ENCODE results near the gene KCNA10.

KCNA10 gene

DNA sequence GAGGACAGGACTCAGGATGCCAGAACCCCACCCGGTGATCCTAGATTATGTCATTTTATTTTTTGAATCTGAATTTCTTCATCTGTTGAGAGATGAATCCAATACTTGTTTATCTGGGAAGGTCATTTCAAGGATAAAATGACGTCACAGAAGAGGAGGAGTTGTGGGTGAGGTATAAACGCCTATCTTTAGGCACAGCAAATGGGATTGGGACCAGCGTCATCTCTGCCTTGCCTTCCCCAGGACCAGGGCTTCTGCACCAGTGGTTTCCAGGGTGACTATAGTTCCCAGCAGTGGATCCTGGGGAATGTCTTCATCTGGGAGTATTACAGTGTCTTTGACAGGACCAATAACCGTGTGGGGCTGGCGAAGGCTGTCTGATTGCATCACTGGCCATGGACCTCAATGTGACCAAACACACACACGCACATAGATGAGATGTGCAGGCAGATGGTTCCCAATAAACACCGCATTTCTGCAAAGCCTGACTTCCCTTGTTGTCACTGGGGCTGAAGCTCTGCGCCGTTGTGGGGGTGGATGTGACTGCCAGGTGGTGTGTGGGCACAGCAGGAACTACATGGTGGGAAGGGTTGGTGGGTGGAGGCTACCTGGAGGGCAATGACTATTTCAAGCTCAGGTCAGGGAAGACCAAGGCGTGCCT is 28.1 kb downstream of the KCNA10 start:
- no peak overlapping the region for H3K27ac Mint-ChIP-seq (ENCODE audit: low read depth)

DNA sequence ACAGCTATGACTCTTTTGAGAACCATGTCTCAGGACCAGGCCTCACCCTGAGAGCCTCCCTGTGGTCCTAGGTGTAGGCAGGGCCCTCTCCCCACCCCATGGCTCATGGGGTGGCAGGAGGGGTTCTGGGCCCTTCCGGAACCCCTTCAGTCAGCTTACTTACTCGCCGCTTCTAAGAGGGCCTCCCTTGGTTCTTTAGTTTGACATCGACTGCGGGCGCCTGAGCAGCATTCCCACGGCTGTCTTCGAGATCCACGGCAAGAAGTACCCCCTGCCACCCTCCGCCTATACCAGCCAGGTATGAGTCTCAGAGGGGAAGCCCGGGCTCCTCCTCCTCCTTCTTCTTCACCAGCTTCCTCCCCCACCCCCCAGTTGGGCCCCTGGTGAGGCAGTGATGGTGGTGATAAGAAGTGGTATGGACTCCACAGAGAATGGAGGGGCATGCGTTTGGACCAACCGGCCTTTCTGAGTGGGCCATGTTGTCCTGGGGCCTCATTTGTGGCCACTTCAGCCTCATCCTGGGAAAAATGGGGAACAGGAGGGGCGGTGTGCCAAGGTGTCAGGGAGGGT is 28.9 kb downstream of the KCNA10 start:
- no peak for ATAC-seq (replicated peaks; ENCODE audit: extremely low read depth, poor library complexity, severe bottlenecking)
- peaks cover 31% of the 10 kb centered on the region for H3K27me3 Mint-ChIP-seq
- H3K36me3 Mint-ChIP-seq (ENCODE audit: insufficient read depth): no peaks in the 10 kb centered on the region
- no peaks in the 10 kb centered on the region for H3K4me1 Mint-ChIP-seq
- H3K27ac Mint-ChIP-seq (ENCODE audit: low read depth): no peak overlapping the region
- no peak for DNase-seq (ENCODE audit: low spot score in 2 of 2)
- no peaks in the 10 kb centered on the region for H3K9me3 Mint-ChIP-seq
- H3K4me3 Mint-ChIP-seq: no peak overlapping the region

More for the DNA sequence above, 28.1 kb downstream of the KCNA10 start:
- Mint-ChIP-seq H3K9me3 (no peaks in the 10 kb centered on the region), H3K36me3 (ENCODE audit: insufficient read depth) (no peaks in the 10 kb centered on the region), H3K27me3 (peaks cover 23% of the 10 kb centered on the region), H3K4me1 (no peaks in the 10 kb centered on the region), H3K4me3 (no peak overlapping the region)
- ATAC-seq (replicated peaks; ENCODE audit: extremely low read depth, poor library complexity, severe bottlenecking) (no peak), DNase-seq (ENCODE audit: low spot score in 2 of 2) (no peak)

DNA sequence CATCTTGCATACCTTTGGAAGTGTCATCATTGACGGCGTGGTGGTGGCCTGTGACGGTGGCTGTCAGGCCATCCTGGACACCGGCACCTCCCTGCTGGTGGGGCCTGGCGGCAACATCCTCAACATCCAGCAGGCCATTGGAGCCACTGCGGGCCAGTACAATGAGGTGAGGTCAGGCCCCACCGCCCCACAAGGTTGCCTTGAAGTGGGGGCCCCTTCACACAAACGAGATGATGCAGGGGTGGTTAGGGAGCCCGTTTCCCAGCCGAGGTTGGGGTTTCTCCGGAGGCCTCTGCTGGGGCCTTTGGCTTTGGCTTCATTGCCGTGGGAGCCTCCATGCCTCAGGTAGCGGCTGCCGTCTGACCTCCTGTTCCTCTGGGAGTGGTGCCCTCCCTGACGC is 29.6 kb downstream of the KCNA10 start:
- no peak for DNase-seq (ENCODE audit: low spot score in 2 of 2)
- ATAC-seq (replicated peaks; ENCODE audit: extremely low read depth, poor library complexity, severe bottlenecking): no peak
- Mint-ChIP-seq H3K9me3 (no peaks in the 10 kb centered on the region), H3K27ac (ENCODE audit: low read depth) (no peak overlapping the region), H3K4me1 (no peaks in the 10 kb centered on the region), H3K27me3 (peaks cover 38% of the 10 kb centered on the region), H3K4me3 (no peak overlapping the region), H3K36me3 (ENCODE audit: insufficient read depth) (no peaks in the 10 kb centered on the region)

DNA sequence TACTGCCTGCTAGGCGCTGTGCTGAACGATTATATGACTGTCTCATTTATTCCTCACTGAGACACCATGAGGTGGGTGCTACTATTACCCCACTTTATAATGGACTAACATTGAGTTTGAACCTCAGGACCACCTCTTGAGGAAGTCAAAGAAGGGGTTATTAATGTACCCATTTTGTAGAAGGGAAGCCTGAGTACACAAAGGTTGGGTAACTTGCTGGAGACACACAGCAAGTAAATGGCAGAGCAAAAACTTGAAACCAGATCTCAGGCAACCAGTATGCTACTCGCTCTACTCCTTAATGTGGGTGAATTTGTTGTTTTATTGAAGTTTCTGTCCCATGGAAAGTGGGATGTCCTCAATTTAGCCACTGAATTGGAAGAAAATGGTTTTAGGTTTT is 30.1 kb downstream of the KCNA10 start:
- Mint-ChIP-seq H3K4me1 (no peaks in the 10 kb centered on the region), H3K4me3 (no peak overlapping the region), H3K27ac (ENCODE audit: low read depth) (no peak overlapping the region), H3K27me3 (peaks cover 43% of the 10 kb centered on the region), H3K36me3 (ENCODE audit: insufficient read depth) (no peaks in the 10 kb centered on the region), H3K9me3 (no peaks in the 10 kb centered on the region)
- DNase-seq (ENCODE audit: low spot score in 2 of 2): no peak
- ATAC-seq (replicated peaks; ENCODE audit: extremely low read depth, poor library complexity, severe bottlenecking): no peak

DNA sequence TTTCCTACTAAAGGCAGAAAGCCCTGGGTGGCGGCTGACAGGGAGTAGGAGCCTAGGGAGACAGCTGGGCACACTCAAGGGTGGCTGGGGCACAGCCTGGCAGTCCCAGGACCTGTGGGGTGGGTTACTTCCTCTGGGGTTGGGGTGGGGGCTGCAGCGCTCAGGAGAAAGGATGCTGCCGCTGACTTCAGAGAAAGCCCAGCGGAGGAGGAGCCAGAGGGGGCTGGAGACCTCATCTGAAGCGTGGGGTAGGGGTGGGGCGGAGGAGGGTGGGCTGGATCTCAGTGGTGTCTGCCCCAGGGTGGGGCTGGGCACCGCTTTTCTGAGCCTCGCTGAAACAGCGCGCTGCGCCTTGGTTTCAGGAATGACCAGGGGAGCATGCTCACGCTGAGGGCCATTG is 30.8 kb downstream of the KCNA10 start:
- no peak overlapping the region for H3K4me3 Mint-ChIP-seq
- H3K4me1 Mint-ChIP-seq: no peaks in the 10 kb centered on the region
- no peak for ATAC-seq (replicated peaks; ENCODE audit: extremely low read depth, poor library complexity, severe bottlenecking)
- H3K36me3 Mint-ChIP-seq (ENCODE audit: insufficient read depth): no peaks in the 10 kb centered on the region
- no peak for DNase-seq (ENCODE audit: low spot score in 2 of 2)
- no peak overlapping the region for H3K27ac Mint-ChIP-seq (ENCODE audit: low read depth)
- H3K9me3 Mint-ChIP-seq: no peaks in the 10 kb centered on the region
- peaks cover 50% of the 10 kb centered on the region for H3K27me3 Mint-ChIP-seq

DNA sequence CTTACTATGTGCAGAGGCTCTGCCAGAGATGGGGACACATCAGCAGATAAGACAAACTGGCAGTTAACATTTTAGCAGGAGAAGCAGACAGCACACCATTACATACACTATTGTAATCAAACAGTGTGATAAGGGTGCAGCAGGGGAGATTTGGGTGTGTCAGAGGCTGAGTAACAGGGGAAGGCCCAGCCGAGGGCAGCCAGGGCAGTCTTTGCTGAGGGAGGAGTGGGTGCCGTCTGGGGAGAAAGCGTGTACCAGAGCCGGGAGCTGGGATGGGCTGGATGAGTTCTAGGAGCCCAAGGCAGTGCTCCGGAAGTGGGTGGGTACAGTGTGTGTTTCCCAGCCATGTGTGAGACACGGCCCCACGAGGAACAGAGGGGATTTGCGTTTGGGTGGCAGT is 31.2 kb downstream of the KCNA10 start:
- H3K9me3 Mint-ChIP-seq: no peaks in the 10 kb centered on the region

DNA sequence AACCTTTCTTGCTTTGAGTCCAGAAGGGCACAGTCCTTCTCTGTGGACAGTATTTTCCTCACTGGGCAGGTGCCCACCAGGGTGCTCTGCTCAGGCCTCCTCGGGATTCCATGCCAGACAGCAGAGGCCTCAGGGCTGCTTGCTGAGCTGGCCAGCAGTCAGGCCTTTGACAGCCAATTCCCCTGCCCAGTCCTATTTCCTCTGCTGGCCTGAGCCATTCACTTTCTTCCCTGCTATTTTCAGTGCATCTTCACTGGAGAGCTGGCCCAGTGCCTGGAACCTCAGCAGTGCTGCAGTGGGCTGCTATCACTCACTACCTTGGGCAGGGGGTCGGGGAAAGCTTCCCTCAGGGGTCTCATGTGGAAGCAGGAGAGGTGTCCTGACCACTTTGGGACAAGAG is 33.2 kb downstream of the KCNA10 start:
- Mint-ChIP-seq H3K9me3 (no peaks in the 10 kb centered on the region), H3K4me1 (no peaks in the 10 kb centered on the region), H3K36me3 (ENCODE audit: insufficient read depth) (no peaks in the 10 kb centered on the region), H3K4me3 (no peak overlapping the region), H3K27me3 (peaks cover 54% of the 10 kb centered on the region), H3K27ac (ENCODE audit: low read depth) (no peak overlapping the region)
- no peak for DNase-seq (ENCODE audit: low spot score in 2 of 2)
- ATAC-seq (replicated peaks; ENCODE audit: extremely low read depth, poor library complexity, severe bottlenecking): no peak

More for the DNA sequence above, 31.2 kb downstream of the KCNA10 start:
- no peak for ATAC-seq (replicated peaks; ENCODE audit: extremely low read depth, poor library complexity, severe bottlenecking)
- Mint-ChIP-seq H3K4me1 (no peaks in the 10 kb centered on the region), H3K27me3 (peaks cover 54% of the 10 kb centered on the region), H3K27ac (ENCODE audit: low read depth) (no peak overlapping the region), H3K4me3 (no peak overlapping the region), H3K36me3 (ENCODE audit: insufficient read depth) (no peaks in the 10 kb centered on the region)
- DNase-seq (ENCODE audit: low spot score in 2 of 2): no peak

DNA sequence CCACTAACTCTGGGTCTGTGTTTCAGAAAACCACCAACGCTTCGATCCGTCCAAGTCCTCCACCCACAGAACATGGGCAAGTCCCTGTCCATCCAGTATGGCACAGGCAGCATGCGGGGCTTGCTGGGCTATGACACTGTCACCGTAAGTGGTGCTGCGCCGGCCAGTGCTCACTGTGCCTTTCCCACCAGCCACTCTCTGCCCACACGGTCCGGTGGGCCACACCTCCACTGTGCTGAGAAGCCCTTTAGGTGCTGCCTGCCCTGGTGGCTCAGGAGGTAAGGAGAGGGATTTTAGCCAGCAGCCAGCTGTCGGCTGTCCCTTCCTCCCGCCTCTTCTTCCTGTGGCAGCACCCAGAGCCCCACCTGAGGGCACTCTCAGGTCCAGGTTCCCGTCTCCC is 34.2 kb downstream of the KCNA10 start:
- no peaks in the 10 kb centered on the region for H3K9me3 Mint-ChIP-seq
- ATAC-seq (replicated peaks; ENCODE audit: extremely low read depth, poor library complexity, severe bottlenecking): no peak
- DNase-seq (ENCODE audit: low spot score in 2 of 2): no peak
- H3K27me3 Mint-ChIP-seq: peaks cover 54% of the 10 kb centered on the region
- no peak overlapping the region for H3K27ac Mint-ChIP-seq (ENCODE audit: low read depth)
- H3K36me3 Mint-ChIP-seq (ENCODE audit: insufficient read depth): no peaks in the 10 kb centered on the region
- no peak overlapping the region for H3K4me3 Mint-ChIP-seq
- H3K4me1 Mint-ChIP-seq: no peaks in the 10 kb centered on the region

DNA sequence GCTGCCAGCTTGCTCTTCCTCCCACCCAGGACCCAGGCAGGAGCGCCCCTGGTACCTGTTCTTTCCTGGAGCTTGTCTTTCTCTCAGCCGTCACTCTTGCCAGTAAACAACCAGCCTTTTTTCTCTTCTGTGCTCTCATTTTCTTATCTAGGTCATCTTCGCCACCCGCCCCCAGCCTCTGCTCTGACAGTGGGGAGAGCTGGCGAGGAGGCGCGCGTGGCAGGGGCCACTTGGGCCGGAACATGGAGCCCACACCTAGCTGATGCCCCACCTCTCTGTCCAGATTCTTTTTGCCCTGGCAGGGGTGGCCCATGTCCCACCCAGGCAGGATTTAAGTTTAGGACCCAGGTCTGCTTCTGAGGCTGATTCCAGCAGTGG is 35.7 kb downstream of the KCNA10 start:
- no peak overlapping the region for H3K27ac Mint-ChIP-seq (ENCODE audit: low read depth)

DNA sequence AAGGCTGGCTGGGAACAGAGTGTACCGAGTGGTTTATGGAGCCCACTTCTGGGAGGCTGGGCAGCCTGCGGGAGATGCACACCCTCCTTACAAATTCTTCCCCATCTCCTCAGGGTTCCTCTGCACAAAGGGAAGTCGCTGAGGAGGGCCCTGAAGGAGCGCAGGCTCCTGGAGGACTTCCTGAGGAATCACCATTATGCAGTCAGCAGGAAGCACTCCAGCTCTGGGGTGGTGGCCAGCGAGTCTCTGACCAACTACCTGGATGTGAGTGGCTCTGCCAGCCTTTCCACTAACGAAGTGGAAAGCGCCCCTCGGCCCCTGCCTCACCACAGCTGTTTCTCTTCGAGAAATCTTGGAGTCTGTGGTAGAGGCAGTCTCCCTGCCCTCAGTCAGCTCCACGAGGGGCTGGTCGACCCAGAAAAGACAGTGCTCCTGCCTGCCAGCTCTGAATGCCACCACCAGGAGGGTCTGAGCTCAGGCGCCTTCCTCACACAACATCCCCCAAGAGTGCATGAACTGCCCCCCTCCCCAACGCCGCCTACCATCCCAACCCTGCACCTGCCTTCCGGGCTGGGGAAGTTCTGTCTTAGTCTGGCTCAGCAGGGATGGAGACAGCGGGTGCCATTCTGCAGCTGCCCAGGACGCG is 36.2 kb downstream of the KCNA10 start:
- H3K27me3 Mint-ChIP-seq: peaks cover 50% of the 10 kb centered on the region
- H3K9me3 Mint-ChIP-seq: no peaks in the 10 kb centered on the region
- H3K36me3 Mint-ChIP-seq (ENCODE audit: insufficient read depth): no peaks in the 10 kb centered on the region
- ATAC-seq (replicated peaks; ENCODE audit: extremely low read depth, poor library complexity, severe bottlenecking) (no peak), DNase-seq (ENCODE audit: low spot score in 2 of 2) (no peak)
- H3K4me1 Mint-ChIP-seq: no peaks in the 10 kb centered on the region
- no peak overlapping the region for H3K27ac Mint-ChIP-seq (ENCODE audit: low read depth)
- H3K4me3 Mint-ChIP-seq: no peak overlapping the region

More for the DNA sequence above, 35.7 kb downstream of the KCNA10 start:
- H3K27me3 Mint-ChIP-seq: peaks cover 54% of the 10 kb centered on the region
- no peak overlapping the region for H3K4me3 Mint-ChIP-seq
- no peak for ATAC-seq (replicated peaks; ENCODE audit: extremely low read depth, poor library complexity, severe bottlenecking)
- DNase-seq (ENCODE audit: low spot score in 2 of 2): no peak
- H3K4me1 Mint-ChIP-seq: no peaks in the 10 kb centered on the region
- no peaks in the 10 kb centered on the region for H3K9me3 Mint-ChIP-seq
- H3K36me3 Mint-ChIP-seq (ENCODE audit: insufficient read depth): no peaks in the 10 kb centered on the region

DNA sequence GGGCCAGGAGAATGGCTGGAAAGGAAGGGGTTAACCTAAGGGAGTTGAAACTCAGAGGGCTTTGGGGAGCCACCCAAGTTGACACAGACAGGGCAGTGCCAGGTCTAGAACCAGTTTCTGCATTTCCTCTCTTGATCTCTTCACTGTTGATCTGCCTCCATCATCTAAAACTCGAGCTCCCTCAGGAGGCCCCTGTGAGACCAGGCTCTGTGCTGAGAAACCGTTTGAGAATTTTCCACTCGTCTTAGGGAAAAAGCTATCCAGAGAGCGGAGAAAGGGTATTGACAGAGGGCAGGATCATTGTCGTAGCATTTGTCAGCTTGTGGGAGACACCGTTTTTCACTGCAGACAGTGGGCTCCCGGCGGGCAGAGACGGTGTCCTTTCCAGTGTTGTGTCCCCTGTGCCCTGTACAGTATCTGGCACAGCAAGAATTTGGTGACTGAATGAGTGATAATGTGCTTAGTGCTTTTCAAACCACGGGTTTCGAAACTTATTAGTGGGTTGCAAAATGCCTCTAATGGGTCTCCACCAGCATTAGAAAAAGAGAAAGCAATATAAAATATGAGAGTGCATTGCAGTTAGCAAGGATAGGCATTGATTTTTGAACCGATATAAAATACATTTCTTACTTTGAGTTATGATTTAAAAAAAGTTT is 36.9 kb downstream of the KCNA10 start:
- Mint-ChIP-seq H3K4me1 (no peaks in the 10 kb centered on the region), H3K27ac (ENCODE audit: low read depth) (no peak overlapping the region), H3K27me3 (peaks cover 44% of the 10 kb centered on the region), H3K4me3 (no peak overlapping the region), H3K36me3 (ENCODE audit: insufficient read depth) (no peaks in the 10 kb centered on the region), H3K9me3 (no peaks in the 10 kb centered on the region)
- ATAC-seq (replicated peaks; ENCODE audit: extremely low read depth, poor library complexity, severe bottlenecking): no peak
- no peak for DNase-seq (ENCODE audit: low spot score in 2 of 2)

DNA sequence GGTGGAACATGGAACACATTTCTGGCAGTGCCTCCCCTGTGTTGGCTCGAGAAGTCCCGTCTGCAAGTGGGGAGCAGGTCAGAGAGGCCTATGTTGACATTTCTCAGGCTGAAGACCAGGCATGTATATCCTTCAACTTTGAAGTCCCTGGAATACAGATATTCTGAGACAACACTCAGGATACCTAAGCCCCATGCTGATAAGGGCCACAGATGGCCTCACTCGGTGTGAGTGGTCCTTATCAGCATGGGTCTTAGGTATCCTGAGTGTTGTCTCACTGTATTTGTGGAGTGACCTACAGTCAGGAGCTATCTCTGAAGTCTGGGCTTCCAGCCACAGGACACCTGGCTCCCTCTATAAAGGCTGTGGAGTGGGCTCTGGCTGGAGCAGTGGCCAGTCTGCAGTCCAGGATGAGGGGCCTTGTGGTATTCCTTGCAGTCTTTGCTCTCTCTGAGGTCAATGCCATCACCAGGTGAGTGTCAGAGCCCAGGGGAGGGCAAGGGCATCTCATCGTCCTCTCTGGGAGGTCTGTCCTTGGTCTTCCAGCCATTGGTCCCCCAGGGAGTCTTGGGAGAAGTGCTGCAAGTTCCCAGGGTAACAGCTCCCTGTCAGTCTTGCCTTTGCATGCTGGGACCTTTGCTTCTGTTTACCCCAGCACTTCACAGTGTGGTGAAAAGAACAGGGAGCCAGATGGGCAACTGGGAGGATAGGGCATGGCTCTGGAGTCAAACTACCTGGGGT is 38.4 kb downstream of the KCNA10 start:
- H3K4me3 Mint-ChIP-seq: no peak overlapping the region
- no peak for DNase-seq (ENCODE audit: low spot score in 2 of 2)
- ATAC-seq (replicated peaks; ENCODE audit: extremely low read depth, poor library complexity, severe bottlenecking): no peak
- no peaks in the 10 kb centered on the region for H3K4me1 Mint-ChIP-seq
- H3K27me3 Mint-ChIP-seq: peaks cover 37% of the 10 kb centered on the region
- no peaks in the 10 kb centered on the region for H3K36me3 Mint-ChIP-seq (ENCODE audit: insufficient read depth)
- H3K9me3 Mint-ChIP-seq: no peaks in the 10 kb centered on the region
- no peak overlapping the region for H3K27ac Mint-ChIP-seq (ENCODE audit: low read depth)
